GM19023 (cell line): ENCODE results near the gene CORO2B.

Experiments
- ATAC-seq: cut with Tn5 transposase; IDR thresholded peaks from one replicate; pipeline ENCODE4 v1.9.1; 2021; ENCODE audit warnings: mild to moderate bottlenecking, moderate library complexity; ENCODE audit not compliant: unreplicated experiment

Gene CORO2B

GRCh38 chr15:68553994-68554720 lies 24.6 kb upstream of the CORO2B start:
- no peak for ATAC-seq

DNA sequence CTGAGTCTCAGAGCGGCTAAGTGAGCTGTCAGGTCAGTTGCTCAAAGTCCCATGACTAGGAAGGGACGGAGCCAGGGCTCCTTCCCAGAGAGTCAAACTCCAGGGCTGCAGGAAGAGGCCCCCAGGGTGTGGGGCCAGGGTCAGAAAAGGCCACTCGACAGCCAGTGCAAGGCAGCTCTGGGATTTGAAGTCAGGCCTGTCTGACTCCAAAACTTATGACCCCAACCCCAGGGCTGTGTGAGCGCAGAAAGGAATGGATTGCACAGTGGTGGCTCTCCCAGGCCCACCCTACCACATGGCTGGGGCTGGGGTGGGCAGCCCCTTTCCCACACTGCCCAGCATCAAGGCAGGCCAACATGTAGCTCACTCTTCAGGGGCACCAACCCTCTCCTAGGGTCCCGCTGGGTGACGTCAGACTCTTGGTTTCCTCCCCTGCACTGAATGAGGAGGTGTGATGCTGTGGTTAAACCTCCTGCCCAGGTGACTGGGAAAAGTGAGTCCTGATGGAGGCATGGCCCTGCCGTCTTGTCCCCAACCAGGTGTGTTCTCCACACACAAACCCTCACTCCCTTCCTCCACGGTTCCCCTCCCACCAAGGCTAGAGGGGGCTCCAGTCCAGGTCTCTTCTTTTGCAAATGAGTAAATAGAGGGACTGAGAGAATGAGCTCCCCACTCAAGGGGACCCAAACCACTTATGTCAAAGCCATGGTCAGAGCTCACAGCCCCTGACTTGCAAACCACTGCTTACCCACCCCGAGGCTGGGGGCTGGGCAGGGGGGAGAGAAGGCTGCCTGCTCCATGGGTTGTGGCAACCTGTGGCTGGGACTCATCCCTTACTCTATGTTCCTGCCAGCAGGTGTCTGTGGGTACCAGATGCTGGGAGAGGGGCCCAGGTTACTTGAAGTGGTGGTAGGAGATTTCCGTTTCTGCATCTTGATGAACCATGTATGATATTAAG lies 23.8 kb upstream of the CORO2B start:
- ATAC-seq, result no peak

- ATAC-seq, result no peak
Observed at GRCh38 chr15:68555679-68556037, 23.1 kb upstream of the CORO2B start.

GRCh38 chr15:68556139-68556990 lies 22.4 kb upstream of the CORO2B start:
- no peak for ATAC-seq

- ATAC-seq, result no peak
Observed at GRCh38 chr15:68557469-68558317, 21.1 kb upstream of the CORO2B start.

- no peak for ATAC-seq
Observed at GRCh38 chr15:68558318-68559305, 20.2 kb upstream of the CORO2B start.

- ATAC-seq, result no peak
Observed at GRCh38 chr15:68559345-68560310, 19.2 kb upstream of the CORO2B start.

DNA sequence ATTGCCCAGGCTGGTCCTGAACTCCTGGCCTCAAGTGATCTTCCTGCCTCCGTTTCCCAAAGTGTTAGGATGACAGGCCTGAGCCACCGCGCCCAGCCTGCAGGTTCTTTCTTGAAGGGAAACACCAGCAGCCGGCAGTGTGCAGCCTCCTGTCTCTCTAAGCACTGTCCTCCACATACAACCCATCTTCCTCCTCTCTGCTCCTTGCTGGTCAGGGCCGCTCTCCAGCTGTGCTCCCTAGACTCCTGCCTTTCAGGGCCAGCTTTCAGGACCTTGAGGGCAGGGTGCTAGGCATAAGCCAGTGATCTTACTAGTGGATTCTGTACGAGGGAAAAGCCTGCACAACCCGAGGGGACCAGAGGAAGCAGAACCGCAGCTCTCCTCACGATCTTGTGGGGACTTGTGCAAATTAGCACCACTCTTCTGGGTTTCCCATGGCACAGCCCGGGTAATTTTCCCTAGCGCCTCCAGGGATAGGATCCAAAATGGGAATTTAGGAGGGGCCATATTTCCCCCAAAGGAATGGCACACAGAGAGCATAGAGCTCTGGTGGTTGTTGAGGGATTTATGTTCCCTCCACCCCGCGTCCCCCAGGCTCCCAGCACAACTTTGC lies 18.2 kb upstream of the CORO2B start:
- ATAC-seq, result no peak

DNA sequence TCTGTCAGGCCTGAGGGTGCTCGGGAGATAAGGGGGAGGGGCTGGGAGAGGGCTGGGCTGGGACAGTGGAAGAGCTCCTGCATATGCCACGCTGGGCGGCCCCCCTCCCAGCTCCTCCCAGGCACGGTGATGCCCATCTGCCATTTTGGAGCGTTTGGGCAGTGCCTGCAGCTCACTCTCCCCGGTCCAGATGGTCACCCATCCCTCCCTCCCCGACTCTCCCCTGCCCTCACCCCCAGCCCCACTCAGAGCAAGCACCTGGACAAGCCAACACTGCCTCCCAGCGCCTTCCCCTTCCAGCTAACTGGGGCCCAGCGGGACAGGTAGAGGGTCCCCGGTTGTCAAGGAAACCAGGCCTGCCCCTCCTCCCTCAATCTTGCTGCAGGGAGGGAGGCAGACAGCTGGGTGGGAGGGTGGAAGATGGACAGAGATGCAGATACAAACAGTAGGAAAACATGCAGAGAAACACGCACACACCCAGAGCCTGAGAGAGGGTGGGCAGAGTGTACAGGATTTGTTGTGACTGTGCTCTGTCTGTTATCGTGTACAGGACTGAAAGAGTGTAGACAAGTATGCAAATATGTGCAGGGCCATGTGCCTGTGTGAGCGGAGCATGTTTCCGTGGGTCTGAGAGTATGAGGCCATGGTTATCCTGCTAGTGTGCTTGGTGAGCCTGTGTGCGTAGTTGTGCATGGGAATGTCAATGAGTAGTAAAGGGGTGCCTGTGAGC lies 17.5 kb upstream of the CORO2B start:
- no peak for ATAC-seq

- no peak for ATAC-seq
Observed at GRCh38 chr15:68561901-68562300, 16.9 kb upstream of the CORO2B start.

GRCh38 chr15:68564173-68564572 lies 14.6 kb upstream of the CORO2B start:
- ATAC-seq, result no peak

- no peak for ATAC-seq
Observed at GRCh38 chr15:68565234-68565633, 13.6 kb upstream of the CORO2B start.

- no peak for ATAC-seq
Observed at GRCh38 chr15:68565726-68566125, 13.1 kb upstream of the CORO2B start.

- ATAC-seq, result no peak
Observed at GRCh38 chr15:68566377-68566954, 12.3 kb upstream of the CORO2B start.

GRCh38 chr15:68567345-68567744 lies 11.4 kb upstream of the CORO2B start:
- no peak for ATAC-seq

- ATAC-seq, result no peak
Observed at GRCh38 chr15:68570974-68571373, 7.8 kb upstream of the CORO2B start.
